GM23338 (cell line): ENCODE data around the gene SLC2A13. TPM values are rescaled to one million over a fixed set of nuclear protein-coding genes. Genes with fewer than 3 reads are reported as not detected.

Experiments used
- ATAC-seq: fragments of 200-7000 bp; cut with Tn5 transposase; 3 replicates; pipeline ENCODE4 v1.9.1; 2020
- DNase-seq: peaks from one replicate; pipeline ENCODE4 v3.0.0-alpha.2; 2015; ENCODE audit warnings: low spot score
- H2AFZ ChIP-seq: fragments of 200-600 bp; sonication (generic); 2 replicates; pipeline ENCODE4 v1.8.0; 2016; ENCODE audit warnings: antibody characterized with exemption, mild to moderate bottlenecking, moderate library complexity
- H3F3A ChIP-seq: fragments of 200-600 bp; sonication (generic); replicated peaks from 2 replicates; pipeline ENCODE4 v1.8.0; 2017; ENCODE audit warnings: antibody characterized with exemption, mixed run types, low read depth
- H3K27ac ChIP-seq: fragments of 200-600 bp; sonication (generic); 2 replicates; pipeline ENCODE4 v1.6.1; 2016; ENCODE audit warnings: low read depth
- H3K27me3 ChIP-seq: fragments of 200-600 bp; sonication (generic); 2 replicates; pipeline ENCODE4 v1.8.0; 2016; ENCODE audit warnings: mild to moderate bottlenecking, mixed run types, moderate library complexity; ENCODE audit not compliant: insufficient read depth
- H3K36me3 ChIP-seq: fragments of 200-600 bp; sonication (generic); 2 replicates; pipeline ENCODE4 v1.8.0; 2016; ENCODE audit warnings: mild to moderate bottlenecking; ENCODE audit not compliant: insufficient read depth
- H3K4me1 ChIP-seq: fragments of 200-600 bp; sonication (generic); 2 replicates; pipeline ENCODE4 v1.8.0; 2016; ENCODE audit warnings: mild to moderate bottlenecking, moderate library complexity; ENCODE audit not compliant: insufficient read depth
- H3K4me2 ChIP-seq: fragments of 200-600 bp; sonication (generic); 2 replicates; pipeline ENCODE4 v1.7.1; 2017; ENCODE audit warnings: mixed run types
- H3K4me3 ChIP-seq: fragments of 200-600 bp; sonication (generic); 2 replicates; pipeline ENCODE4 v1.6.1; 2016; ENCODE audit warnings: mixed run types
- H3K79me2 ChIP-seq: fragments of 200-600 bp; sonication (generic); replicated peaks from 2 replicates; pipeline ENCODE4 v1.8.0; 2017; ENCODE audit warnings: mild to moderate bottlenecking; ENCODE audit not compliant: insufficient read depth
- H3K9me2 ChIP-seq: fragments of 200-600 bp; sonication (generic); 2 replicates; pipeline ENCODE4 v1.8.0; 2017; ENCODE audit not compliant: insufficient read depth
- H4K20me1 ChIP-seq: fragments of 200-600 bp; sonication (generic); replicated peaks from 2 replicates; pipeline ENCODE4 v1.8.0; 2017; ENCODE audit warnings: mild to moderate bottlenecking; ENCODE audit not compliant: insufficient read depth
- H3K27ac Mint-ChIP-seq: 2 replicates; pipeline ENCODE4 v1.8.0; 2020; ENCODE audit warnings: inconsistent platforms, mild to moderate bottlenecking, moderate library complexity, mixed read lengths
- H3K27me3 Mint-ChIP-seq: 3 replicates; pipeline ENCODE4 v1.8.0; 2022; ENCODE audit warnings: low read depth, mild to moderate bottlenecking, moderate library complexity, mixed read lengths, inconsistent platforms; ENCODE audit not compliant: insufficient read depth, poor library complexity
- H3K36me3 Mint-ChIP-seq: 3 replicates; pipeline ENCODE4 v1.8.0; 2021; ENCODE audit warnings: low read depth, mild to moderate bottlenecking, inconsistent platforms, moderate library complexity, mixed read lengths
- H3K4me1 Mint-ChIP-seq: 3 replicates; pipeline ENCODE4 v1.8.0; 2020; ENCODE audit warnings: mild to moderate bottlenecking, inconsistent platforms, mixed read lengths
- H3K4me3 Mint-ChIP-seq: 3 replicates; pipeline ENCODE4 v1.8.0; 2021; ENCODE audit warnings: moderate library complexity, mild to moderate bottlenecking, inconsistent platforms, mixed read lengths
- H3K9me3 Mint-ChIP-seq: 3 replicates; pipeline ENCODE4 v1.8.0; 2020; ENCODE audit warnings: moderate library complexity, mild to moderate bottlenecking, inconsistent platforms, mixed read lengths
- CREB1 ChIP-seq: fragments of 250-450 bp; sonication (Bioruptor Pico); IDR thresholded peaks from 2 replicates; pipeline ENCODE4 v1.5.0; 2020; ENCODE audit warnings: low read depth, mild to moderate bottlenecking, moderate library complexity
- CTCF ChIP-seq, 2 experiments: fragments of 200-600 bp in 1 of 2; sonication (generic) in 1 of 2; conservative IDR thresholded peaks; 2 replicates each; pipeline versions ENCODE4 v1.5.1 to v1.6.1; 2016 to 2017; ENCODE audit warnings: antibody characterized with exemption in 2 of 2, low read depth in 2 of 2, mild to moderate bottlenecking in 2 of 2, moderate library complexity in 1 of 2
- ETS1 ChIP-seq: IDR thresholded peaks from 2 replicates; pipeline ENCODE4 v1.6.1; 2016; ENCODE audit warnings: antibody characterized with exemption
- EZH2 ChIP-seq: fragments of 200-600 bp; sonication (generic); IDR thresholded peaks from one replicate; pipeline ENCODE4 v1.8.0; 2017; ENCODE audit warnings: antibody characterized with exemption, mild to moderate bottlenecking, low read depth; ENCODE audit not compliant: unreplicated experiment
- EZH2phosphoT487 ChIP-seq: fragments of 200-600 bp; sonication (generic); IDR thresholded peaks from one replicate; pipeline ENCODE4 v1.8.1; 2018; ENCODE audit warnings: antibody characterized with exemption; ENCODE audit not compliant: unreplicated experiment
- POLR2AphosphoS5 ChIP-seq: IDR thresholded peaks from 2 replicates; pipeline ENCODE4 v1.6.1; 2016; ENCODE audit warnings: antibody characterized with exemption, low read depth
- REST ChIP-seq: IDR thresholded peaks from one replicate; pipeline ENCODE4 v1.6.1; 2018; ENCODE audit warnings: antibody characterized with exemption; ENCODE audit not compliant: unreplicated experiment
- ZNF114 ChIP-seq: fragments of 250-450 bp; sonication (Bioruptor Pico); IDR thresholded peaks from 2 replicates; pipeline ENCODE4 v1.5.0; 2020; ENCODE audit warnings: mild to moderate bottlenecking, moderate library complexity
- ZNF331 ChIP-seq: fragments of 250-450 bp; sonication (Bioruptor Pico); IDR thresholded peaks from 2 replicates; pipeline ENCODE4 v1.5.0; 2020; ENCODE audit warnings: low read depth, mild to moderate bottlenecking, moderate library complexity
- polyA plus RNA-seq: library from polyadenylated mRNA; unstranded; fragments of >200 nt; fragmentation: Nextera tagmentation; extraction: Ambion mirVana; gene quantifications from 2 replicates; pipeline ENCODE4 v1.2.1, GENCODE V29; 2016
- total RNA-seq: library from RNA; depleted of rRNA; stranded (reverse); fragments of >200 nt; shearing (Covaris generic); gene quantifications from 2 replicates; pipeline ENCODE4 v1.2.3, GENCODE V29; 2014

The SLC2A13 gene
- total and polyA plus RNA-seq, 2 experiments from 2014 or later: 6.8 to 22.7 TPM

- TF ChIP-seq ETS1 (no peak), REST (no peak), ZNF114 (CRISPR knock-in tag) (no peak), EZH2 (no peak), CREB1 (CRISPR knock-in tag) (no peak), ZNF331 (no peak), EZH2phosphoT487 (no peak), POLR2AphosphoS5 (no peak)
These were observed 238.1 kb downstream of the SLC2A13 start (continued) for GRCh38 chr12:39867631-39868327.

GRCh38 chr12:39866135-39866534, 239.7 kb downstream of the SLC2A13 start:
- Mint-ChIP-seq H3K27ac (no peak overlapping the region), H3K36me3 (peaks cover 4% of the 10 kb centered on the region; the same call in 1 of the 3 replicates), H3K9me3 (no peaks in the 10 kb centered on the region; the same call in 2 of the 3 replicates), H3K4me1 (no peaks in the 10 kb centered on the region), H3K4me3 (no peak overlapping the region), H3K27me3 (no peaks in the 10 kb centered on the region)
- Histone ChIP-seq H3K4me3 (no peak overlapping the region), H4K20me1 (no peaks in the 10 kb centered on the region), H3K9me2 (0 out of 2 replicates have a peak, but pooled peaks cover 3% of the 10 kb centered on the region), H3K27ac (no peak overlapping the region), H3F3A (no peaks in the 10 kb centered on the region), H3K27me3 (no peaks in the 10 kb centered on the region), H3K79me2 (no peaks in the 10 kb centered on the region), H3K36me3 (no peaks in the 10 kb centered on the region), H2AFZ (no peak overlapping the region), H3K4me2 (no peak overlapping the region), H3K4me1 (no peaks in the 10 kb centered on the region)
- no peak for TF ChIP-seq CTCF (conservative IDR thresholded peaks at IDR 0.05; ENCODE audit: low read depth in 2 of 2)
- ATAC-seq (no peak), DNase-seq (no peak)
